H9 (cell line): Measurements from ENCODE around the gene KLK2. TPM values are rescaled to one million over a fixed set of nuclear protein-coding genes. Genes with fewer than 3 reads are reported as not detected.

Experiments
- DNase-seq: peaks from one replicate; pipeline ENCODE4 v3.0.0-alpha.2; 2017
- H2AFZ ChIP-seq: one replicate; pipeline ENCODE4 v1.6.1; 2013; ENCODE audit warnings: mild to moderate bottlenecking, low read length, control low read depth, moderate library complexity
- H2AK5ac ChIP-seq: 2 replicates; pipeline ENCODE4 v1.6.1; 2013; ENCODE audit warnings: low read length, control low read depth, mixed read lengths; ENCODE audit not compliant: insufficient read length
- H2BK120ac ChIP-seq: one replicate; pipeline ENCODE4 v1.6.1; 2013; ENCODE audit warnings: low read depth, mild to moderate bottlenecking, low read length, control low read depth, inconsistent platforms; ENCODE audit not compliant: poor library complexity, severe bottlenecking
- H2BK12ac ChIP-seq: 2 replicates; pipeline ENCODE4 v1.6.1; 2013; ENCODE audit warnings: low read length, control low read depth, mixed read lengths, low read depth; ENCODE audit not compliant: insufficient read length
- H2BK15ac ChIP-seq: 2 replicates; pipeline ENCODE4 v1.6.1; 2013; ENCODE audit warnings: low read depth, low read length, control low read depth
- H2BK20ac ChIP-seq: one replicate; pipeline ENCODE4 v1.6.1; 2013; ENCODE audit warnings: low read depth, mild to moderate bottlenecking, low read length, control low read depth, inconsistent platforms; ENCODE audit not compliant: poor library complexity, severe bottlenecking
- H2BK5ac ChIP-seq: 2 replicates; pipeline ENCODE4 v1.6.1; 2013; ENCODE audit warnings: low read length, control low read depth, mixed read lengths; ENCODE audit not compliant: insufficient read length
- H3K14ac ChIP-seq: 2 replicates; pipeline ENCODE4 v1.6.1; 2013; ENCODE audit warnings: low read length, control low read depth; ENCODE audit not compliant: insufficient read depth
- H3K18ac ChIP-seq: 2 replicates; pipeline ENCODE4 v1.6.1; 2013; ENCODE audit warnings: low read depth, mild to moderate bottlenecking, mixed read lengths, low read length, control low read depth; ENCODE audit not compliant: insufficient read length
- H3K23ac ChIP-seq: 2 replicates; pipeline ENCODE4 v1.6.1; 2013; ENCODE audit warnings: low read length, control low read depth, mixed read lengths, low read depth; ENCODE audit not compliant: insufficient read length
- H3K23me2 ChIP-seq: 2 replicates; pipeline ENCODE4 v1.6.1; 2013; ENCODE audit warnings: low read depth, mild to moderate bottlenecking, mixed read lengths, low read length, control low read depth; ENCODE audit not compliant: insufficient read length, poor library complexity, severe bottlenecking
- H3K27ac ChIP-seq: 2 replicates; pipeline ENCODE4 v1.5.1; 2013; ENCODE audit warnings: low read length, control low read depth, mixed read lengths, low read depth; ENCODE audit not compliant: insufficient read length
- H3K27me3 ChIP-seq: 2 replicates; pipeline ENCODE4 v1.6.1; 2013; ENCODE audit warnings: low read length, control low read depth, inconsistent platforms; ENCODE audit not compliant: insufficient read depth
- H3K4ac ChIP-seq: 2 replicates; pipeline ENCODE4 v1.6.1; 2013; ENCODE audit warnings: low read depth, mild to moderate bottlenecking, control low read depth, inconsistent platforms, low read length, moderate library complexity
- H3K4me1 ChIP-seq: 2 replicates; pipeline ENCODE4 v1.6.1; 2013; ENCODE audit warnings: low read length, control low read depth, inconsistent platforms; ENCODE audit not compliant: insufficient read depth
- H3K4me2 ChIP-seq: 2 replicates; pipeline ENCODE4 v1.6.1; 2013; ENCODE audit warnings: low read length, control low read depth, mixed read lengths; ENCODE audit not compliant: insufficient read length, insufficient read depth
- H3K56ac ChIP-seq: 2 replicates; pipeline ENCODE4 v1.6.1; 2013; ENCODE audit warnings: low read depth, mild to moderate bottlenecking, mixed read lengths, low read length, control low read depth; ENCODE audit not compliant: insufficient read length
- H3K79me1 ChIP-seq: 2 replicates; pipeline ENCODE4 v1.6.1; 2013; ENCODE audit warnings: low read depth, mild to moderate bottlenecking, moderate library complexity, low read length, control low read depth, inconsistent platforms; ENCODE audit not compliant: insufficient read depth, poor library complexity, severe bottlenecking
- H3K79me2 ChIP-seq: 2 replicates; pipeline ENCODE4 v1.6.1; 2013; ENCODE audit warnings: low read length, control low read depth, inconsistent platforms; ENCODE audit not compliant: insufficient read depth
- H3K9ac ChIP-seq: 2 replicates; pipeline ENCODE4 v1.6.1; 2013; ENCODE audit warnings: low read length, control low read depth, mixed read lengths; ENCODE audit not compliant: insufficient read length; ENCODE audit errors: extremely low read depth
- H3K9me3 ChIP-seq: one replicate; pipeline ENCODE4 v1.6.1; 2013; ENCODE audit warnings: low read depth, low read length, inconsistent platforms; ENCODE audit not compliant: control insufficient read depth
- H3T11ph ChIP-seq: one replicate; pipeline ENCODE4 v1.6.1; 2013; ENCODE audit warnings: mild to moderate bottlenecking, low read length, control low read depth, inconsistent platforms
- H4K20me1 ChIP-seq: one replicate; pipeline ENCODE4 v1.6.1; 2013; ENCODE audit not compliant: control insufficient read depth, insufficient read length, insufficient read depth
- H4K5ac ChIP-seq: 2 replicates; pipeline ENCODE4 v1.6.1; 2013; ENCODE audit warnings: low read depth, mild to moderate bottlenecking, mixed read lengths, low read length, control low read depth; ENCODE audit not compliant: insufficient read length
- H4K8ac ChIP-seq: replicated peaks from 2 replicates; pipeline ENCODE4 v1.6.1; 2013; ENCODE audit warnings: low read length, control low read depth, mixed read lengths, low read depth; ENCODE audit not compliant: insufficient read length
- H4K91ac ChIP-seq: 2 replicates; pipeline ENCODE4 v1.6.1; 2013; ENCODE audit warnings: low read depth, mild to moderate bottlenecking, moderate library complexity, mixed read lengths, low read length, control low read depth; ENCODE audit not compliant: insufficient read length
- H3K27ac Mint-ChIP-seq, 3 experiments: 2 replicates in 2 of 3; 3 replicates in 1 of 3; pipeline ENCODE4 v1.8.0; 2020 to 2021; ENCODE audit warnings: mixed read lengths in 3 of 3, mild to moderate bottlenecking in 1 of 3, moderate library complexity in 1 of 3
- H3K27me3 Mint-ChIP-seq: 2 replicates; pipeline ENCODE4 v1.8.0; 2021; ENCODE audit warnings: low read depth, mild to moderate bottlenecking, moderate library complexity, mixed read lengths
- H3K36me3 Mint-ChIP-seq, 3 experiments: 2 replicates in 2 of 3; 3 replicates in 1 of 3; pipeline ENCODE4 v1.8.0; 2020 to 2021; ENCODE audit warnings: low read depth in 3 of 3, mixed read lengths in 3 of 3; ENCODE audit not compliant: insufficient read depth in 1 of 3
- H3K4me1 Mint-ChIP-seq, 2 experiments: 2 replicates each; pipeline ENCODE4 v1.8.0; 2020; ENCODE audit warnings: mixed read lengths in 2 of 2
- H3K4me3 Mint-ChIP-seq, 2 experiments: 2 replicates in 1 of 2; 3 replicates in 1 of 2; pipeline ENCODE4 v1.8.0; 2020 to 2021; ENCODE audit warnings: mild to moderate bottlenecking in 2 of 2, mixed read lengths in 2 of 2, moderate library complexity in 1 of 2
- H3K9me3 Mint-ChIP-seq, 2 experiments: 2 replicates in 1 of 2; 3 replicates in 1 of 2; pipeline ENCODE4 v1.8.0; 2020; ENCODE audit warnings: mild to moderate bottlenecking in 2 of 2, mixed read lengths in 2 of 2, moderate library complexity in 1 of 2
- WGBS: extraction: QIAGEN DNeasy Blood & Tissue Kit; methylation state at CpG from one replicate; pipeline ENCODE4 v1.1.7; 2013; ENCODE audit warnings: missing lambda C conversion rate, low lambda C conversion rate, mixed read lengths; ENCODE audit not compliant: insufficient read length; ENCODE audit errors: extremely low coverage; 5-methylcytosine and 5-hydroxymethylcytosine counted together
- total RNA-seq: library from RNA; stranded (reverse); gene quantifications from 2 replicates; pipeline ENCODE4 v1.2.1, GENCODE V29; 2021
- TF ChIP-seq, protein P1 (sequence below): fragments of 200-600 bp; sonication (generic); conservative IDR thresholded peaks from 3 replicates; pipeline ENCODE4 v1.8.0; 2021; ENCODE audit warnings: antibody characterized with exemption, mild to moderate bottlenecking

Gene KLK2
- total RNA-seq, 1 experiment from 2014 or later = not detected

DNA sequence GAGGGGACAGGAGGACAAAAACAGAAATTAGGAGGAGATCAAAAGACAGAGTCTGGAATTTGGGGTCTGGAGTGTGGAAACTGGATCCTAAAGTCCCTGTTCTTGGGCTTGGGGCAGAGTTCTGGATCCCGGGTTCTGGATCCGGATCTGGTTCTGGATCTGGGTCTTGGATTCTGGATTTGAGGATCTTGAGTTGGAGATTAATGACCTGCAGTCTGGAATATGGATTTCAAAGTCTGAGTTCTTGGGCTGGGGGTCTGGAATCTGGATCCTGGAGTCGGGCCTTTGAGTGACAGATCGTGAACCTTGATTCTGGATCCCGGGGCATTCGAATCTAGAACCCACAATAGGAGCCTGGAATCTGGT is 39.5 kb upstream of the KLK2 start:
- no peaks in the 10 kb centered on the region; the same call in 1 of the 2 replicates for H3K4me1 ChIP-seq
- no peak overlapping the region for H2BK120ac ChIP-seq
- no peak overlapping the region for H2BK15ac ChIP-seq
- H3K23me2 ChIP-seq = peaks cover 4% of the 10 kb centered on the region
- H3K56ac ChIP-seq = no peak overlapping the region
- H3K9me3 ChIP-seq = no peaks in the 10 kb centered on the region
- no peak overlapping the region for H2BK12ac ChIP-seq
- H3K4ac ChIP-seq = no peak overlapping the region
- Mint-ChIP-seq H3K4me1 (peaks cover 13 to 34% of the 10 kb centered on the region in 2 experiments), H3K27ac (no peak overlapping the region), H3K4me3 (no peak overlapping the region; a peak in 1 of 5 replicates), H3K27me3 (peaks cover 62% of the 10 kb centered on the region), H3K36me3 (no peaks in the 10 kb centered on the region), H3K9me3 (no peaks in the 10 kb centered on the region; a peak in 2 of 5 replicates)
- H3K14ac ChIP-seq = no peak overlapping the region
- H3K23ac ChIP-seq = no peak overlapping the region
- no peak for DNase-seq
- no peak overlapping the region for H3K18ac ChIP-seq
- H2BK5ac ChIP-seq = no peak overlapping the region
- no peaks in the 10 kb centered on the region for H3K79me1 ChIP-seq
- H3K79me2 ChIP-seq = no peaks in the 10 kb centered on the region
- no peak overlapping the region for H3T11ph ChIP-seq
- no peaks in the 10 kb centered on the region; the same call in 1 of the 2 replicates for H3K27me3 ChIP-seq
- H4K20me1 ChIP-seq = no peaks in the 10 kb centered on the region
- H4K8ac ChIP-seq = no peak overlapping the region
- H2BK20ac ChIP-seq = no peak overlapping the region
- H3K27ac ChIP-seq = no peak overlapping the region
- H4K91ac ChIP-seq = no peak overlapping the region
- no peak overlapping the region for H3K4me2 ChIP-seq
- H2AK5ac ChIP-seq = no peak overlapping the region
- TF ChIP-seq, protein P1, sequence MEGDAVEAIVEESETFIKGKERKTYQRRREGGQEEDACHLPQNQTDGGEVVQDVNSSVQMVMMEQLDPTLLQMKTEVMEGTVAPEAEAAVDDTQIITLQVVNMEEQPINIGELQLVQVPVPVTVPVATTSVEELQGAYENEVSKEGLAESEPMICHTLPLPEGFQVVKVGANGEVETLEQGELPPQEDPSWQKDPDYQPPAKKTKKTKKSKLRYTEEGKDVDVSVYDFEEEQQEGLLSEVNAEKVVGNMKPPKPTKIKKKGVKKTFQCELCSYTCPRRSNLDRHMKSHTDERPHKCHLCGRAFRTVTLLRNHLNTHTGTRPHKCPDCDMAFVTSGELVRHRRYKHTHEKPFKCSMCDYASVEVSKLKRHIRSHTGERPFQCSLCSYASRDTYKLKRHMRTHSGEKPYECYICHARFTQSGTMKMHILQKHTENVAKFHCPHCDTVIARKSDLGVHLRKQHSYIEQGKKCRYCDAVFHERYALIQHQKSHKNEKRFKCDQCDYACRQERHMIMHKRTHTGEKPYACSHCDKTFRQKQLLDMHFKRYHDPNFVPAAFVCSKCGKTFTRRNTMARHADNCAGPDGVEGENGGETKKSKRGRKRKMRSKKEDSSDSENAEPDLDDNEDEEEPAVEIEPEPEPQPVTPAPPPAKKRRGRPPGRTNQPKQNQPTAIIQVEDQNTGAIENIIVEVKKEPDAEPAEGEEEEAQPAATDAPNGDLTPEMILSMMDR = no peak
- no peak overlapping the region for H4K5ac ChIP-seq
- no CpG with 5 or more reads among the region's 6 CpGs for WGBS
- no peak overlapping the region for H3K9ac ChIP-seq
- H2AFZ ChIP-seq = no peak overlapping the region
